Endothelial cell of umbilical vein (primary cell): Measurements from ENCODE around the gene BLTP3B.

Experiments used
- POLR2AphosphoS5 ChIP-seq: IDR thresholded peaks from 2 replicates; pipeline ENCODE4 v1.6.1; 2012; ENCODE audit warnings: low read depth, mild to moderate bottlenecking, control low read depth, low read length, moderate library complexity; ENCODE audit not compliant: insufficient read depth
- TF ChIP-seq, protein P1 (sequence below), 2 donors: IDR thresholded peaks; 1 replicate in 1 of 2; 2 replicates in 1 of 2; pipeline ENCODE4 v1.5.1; 2011; ENCODE audit warnings: low read length in 2 of 2, mild to moderate bottlenecking in 2 of 2, moderate library complexity in 2 of 2, control low read depth in 1 of 2, inconsistent platforms in 1 of 2, low read depth in 1 of 2; ENCODE audit not compliant: insufficient read depth in 1 of 2; ENCODE audit errors: extremely low read depth in 1 of 2

DNA sequence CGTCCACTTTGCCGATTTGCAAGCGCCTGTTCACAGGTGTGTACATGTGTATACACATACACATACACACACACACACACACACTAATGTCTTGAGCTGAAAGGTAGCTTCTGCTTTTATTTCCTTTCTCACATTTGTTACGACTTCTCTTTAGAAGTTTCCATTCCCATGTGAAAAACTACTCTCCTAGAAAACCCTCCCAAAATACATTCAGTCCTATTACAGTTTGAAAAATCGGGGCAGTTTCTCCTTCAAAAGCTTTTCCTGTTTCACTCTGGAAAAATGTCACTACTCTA is 3.9 kb downstream of the BLTP3B start:
- TF ChIP-seq, protein P1, sequence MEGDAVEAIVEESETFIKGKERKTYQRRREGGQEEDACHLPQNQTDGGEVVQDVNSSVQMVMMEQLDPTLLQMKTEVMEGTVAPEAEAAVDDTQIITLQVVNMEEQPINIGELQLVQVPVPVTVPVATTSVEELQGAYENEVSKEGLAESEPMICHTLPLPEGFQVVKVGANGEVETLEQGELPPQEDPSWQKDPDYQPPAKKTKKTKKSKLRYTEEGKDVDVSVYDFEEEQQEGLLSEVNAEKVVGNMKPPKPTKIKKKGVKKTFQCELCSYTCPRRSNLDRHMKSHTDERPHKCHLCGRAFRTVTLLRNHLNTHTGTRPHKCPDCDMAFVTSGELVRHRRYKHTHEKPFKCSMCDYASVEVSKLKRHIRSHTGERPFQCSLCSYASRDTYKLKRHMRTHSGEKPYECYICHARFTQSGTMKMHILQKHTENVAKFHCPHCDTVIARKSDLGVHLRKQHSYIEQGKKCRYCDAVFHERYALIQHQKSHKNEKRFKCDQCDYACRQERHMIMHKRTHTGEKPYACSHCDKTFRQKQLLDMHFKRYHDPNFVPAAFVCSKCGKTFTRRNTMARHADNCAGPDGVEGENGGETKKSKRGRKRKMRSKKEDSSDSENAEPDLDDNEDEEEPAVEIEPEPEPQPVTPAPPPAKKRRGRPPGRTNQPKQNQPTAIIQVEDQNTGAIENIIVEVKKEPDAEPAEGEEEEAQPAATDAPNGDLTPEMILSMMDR (IDR thresholded peaks at IDR 0.05; ENCODE audit: extremely low read depth in 1 of 2, insufficient read depth in 1 of 2, low read depth in 1 of 2, low read length in 2 of 2) = no peak
- TF ChIP-seq POLR2AphosphoS5 = no peak
